ENCODE results near the gene UGGT2.

GRCh38 chr13:95926231-95926630 lies 127.0 kb downstream of the UGGT2 start:
- TF ChIP-seq EZH2 (IDR thresholded peaks at IDR 0.05; ENCODE audit: borderline replicate concordance, insufficient read depth, low read depth, low read length, poor library complexity, severe bottlenecking) (no peak), CTCF (IDR thresholded peaks at IDR 0.05) (no peak)
